GM18517 (cell line): ENCODE data around the gene LYPD4.
"Not testable (repeated sequence)": the region's sequence is repeated elsewhere in the genome, so short reads cannot be mapped to it uniquely, and the experiment has no call there.

Source experiments
- ATAC-seq: cut with Tn5 transposase; IDR thresholded peaks from one replicate; pipeline ENCODE4 v1.9.1; 2021; ENCODE audit warnings: mild to moderate bottlenecking, moderate library complexity; ENCODE audit not compliant: unreplicated experiment

LYPD4 gene

DNA sequence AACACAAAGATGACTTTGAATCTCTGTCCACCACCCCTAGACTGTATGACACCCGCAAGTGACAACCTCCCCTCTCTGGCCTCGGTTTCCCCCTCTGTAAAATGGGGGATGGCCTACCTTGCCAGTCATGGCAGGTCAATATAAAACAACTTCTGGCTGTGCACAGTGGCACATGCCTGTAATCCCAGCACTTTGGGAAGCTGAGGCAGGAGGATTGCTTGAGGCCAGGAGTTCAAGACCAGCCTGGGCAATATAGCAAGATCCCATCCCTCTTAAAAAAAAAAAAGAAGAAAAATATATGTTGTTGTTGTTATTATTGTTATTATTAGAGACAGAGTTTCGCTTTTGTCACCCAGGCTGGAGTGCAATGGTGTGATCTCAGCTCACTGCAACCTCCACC, 31.5 kb upstream of the LYPD4 start:
- not testable (repeated sequence) for ATAC-seq

DNA sequence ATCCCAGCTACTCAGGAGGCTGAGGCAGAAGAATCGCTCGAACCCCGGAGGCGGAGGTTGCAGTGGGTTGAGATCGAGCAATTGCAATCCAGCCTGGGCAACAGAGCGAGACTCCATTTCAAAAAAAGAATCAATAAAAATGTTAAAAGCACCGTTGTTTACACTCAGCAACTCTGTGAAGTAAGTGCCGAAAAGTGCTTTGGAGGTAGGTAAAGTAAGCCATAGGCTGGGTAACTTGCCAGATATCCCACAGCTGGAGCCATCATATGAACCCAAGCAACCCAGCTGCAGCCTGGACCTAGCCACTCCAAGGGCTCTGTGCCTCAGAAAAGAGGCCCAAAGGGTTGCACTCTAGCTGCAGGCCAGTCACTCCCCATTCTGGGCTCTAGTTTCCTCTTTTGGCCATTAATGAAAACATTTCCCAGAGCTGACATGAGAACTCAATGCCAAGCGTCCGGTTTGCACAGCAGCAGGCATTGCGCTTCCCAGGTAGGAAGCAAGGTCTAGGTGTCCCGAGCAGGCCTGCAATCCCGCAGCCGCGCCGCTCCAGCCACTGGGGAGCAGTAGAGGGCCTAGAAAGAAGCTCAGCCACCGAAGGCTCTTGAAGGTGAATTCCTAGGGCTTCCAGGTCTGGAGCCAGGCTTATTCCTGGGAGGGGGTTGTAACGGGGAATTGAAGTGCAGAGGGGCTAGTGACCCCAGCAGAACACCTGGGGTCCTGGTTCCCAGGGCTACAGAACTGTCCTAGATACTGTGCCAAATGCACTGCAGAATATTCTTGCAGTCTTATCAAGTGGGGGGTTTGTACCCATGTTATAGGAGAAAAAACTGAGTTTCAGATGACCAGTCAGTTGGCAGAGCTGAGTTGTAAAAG, 28.5 kb upstream of the LYPD4 start:
- ATAC-seq: no peak

DNA sequence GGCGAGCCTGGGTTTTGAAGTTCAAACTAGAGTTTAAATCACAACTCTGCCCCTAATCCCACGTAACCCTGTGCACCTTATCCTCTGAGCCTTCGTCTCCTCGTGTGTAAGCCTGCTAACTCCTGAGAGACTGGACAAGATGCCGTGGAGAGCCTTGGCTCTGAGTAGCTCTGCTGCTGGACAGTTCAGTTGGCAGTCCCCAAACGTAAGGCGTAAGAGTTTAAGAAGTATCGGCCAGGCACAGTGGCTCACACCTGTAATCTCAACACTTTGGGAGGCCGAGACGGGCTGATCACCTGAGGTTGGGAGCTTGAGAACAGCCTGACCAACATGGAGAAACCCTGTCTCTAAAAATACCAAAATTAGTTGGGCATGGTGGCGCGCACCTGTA, 27.9 kb upstream of the LYPD4 start:
- no peak for ATAC-seq

DNA sequence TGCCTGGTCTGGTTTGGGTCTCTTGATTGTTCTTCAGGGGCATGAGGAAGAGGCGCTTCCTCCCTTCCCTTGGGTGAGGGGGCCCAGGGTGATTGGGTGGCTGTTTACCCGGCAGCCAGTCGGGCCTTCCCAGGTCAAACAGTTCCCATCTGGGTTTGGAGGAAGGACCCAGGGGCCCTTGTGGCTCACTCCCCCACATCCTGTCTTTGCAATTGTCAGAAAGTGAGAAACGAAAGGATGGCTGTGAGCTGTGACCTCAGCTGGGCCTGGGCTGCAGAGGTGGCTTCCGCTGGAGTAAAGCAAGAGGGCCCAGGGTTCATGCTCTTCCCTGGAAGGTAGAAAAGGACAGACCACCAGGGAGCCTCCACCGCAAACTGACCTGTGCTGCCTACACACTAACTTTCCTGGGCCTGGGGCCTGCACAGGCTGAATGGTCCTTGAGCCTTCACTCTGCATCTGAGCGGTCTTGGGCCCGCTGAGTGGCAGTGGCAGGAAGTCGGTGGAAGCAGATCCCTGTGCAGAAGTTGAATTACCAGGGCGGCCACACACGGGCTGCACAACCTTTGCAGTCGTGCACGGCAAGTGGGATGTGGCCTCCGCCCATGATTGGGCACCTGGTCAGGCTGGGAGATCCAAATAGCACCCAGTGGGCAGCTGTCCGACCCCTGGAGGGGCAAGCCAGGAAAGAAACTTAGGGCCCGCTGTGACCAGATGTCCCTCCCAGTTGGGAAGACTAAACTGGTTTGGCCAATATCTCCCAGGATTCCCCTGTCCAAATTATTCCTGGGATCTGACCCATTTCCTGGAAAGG, 27.3 kb upstream of the LYPD4 start:
- ATAC-seq: peak; percentile 38

DNA sequence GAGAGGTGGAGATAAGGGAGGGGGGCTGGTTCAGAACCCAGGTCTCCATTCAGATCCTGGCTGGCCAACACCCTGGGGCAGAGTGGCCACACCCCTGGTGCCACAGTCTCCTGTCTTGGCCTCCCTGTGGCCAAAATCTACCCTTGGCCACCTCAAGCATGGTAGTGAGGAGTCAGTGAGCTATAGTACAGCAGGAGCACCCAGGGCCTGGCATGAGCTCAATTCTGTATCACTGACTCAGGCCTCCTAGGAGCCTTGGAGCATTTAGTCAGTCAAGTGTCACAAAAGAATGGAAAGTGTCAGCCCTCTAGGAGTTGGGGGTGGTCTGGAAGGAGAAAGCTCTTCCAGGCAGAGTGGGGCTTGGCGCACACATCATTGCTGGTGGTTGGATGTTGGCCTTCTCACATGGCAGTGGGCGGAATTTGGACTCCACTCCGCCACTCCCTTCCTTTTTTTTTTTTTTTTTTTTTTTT, 26.0 kb upstream of the LYPD4 start:
- no peak for ATAC-seq

DNA sequence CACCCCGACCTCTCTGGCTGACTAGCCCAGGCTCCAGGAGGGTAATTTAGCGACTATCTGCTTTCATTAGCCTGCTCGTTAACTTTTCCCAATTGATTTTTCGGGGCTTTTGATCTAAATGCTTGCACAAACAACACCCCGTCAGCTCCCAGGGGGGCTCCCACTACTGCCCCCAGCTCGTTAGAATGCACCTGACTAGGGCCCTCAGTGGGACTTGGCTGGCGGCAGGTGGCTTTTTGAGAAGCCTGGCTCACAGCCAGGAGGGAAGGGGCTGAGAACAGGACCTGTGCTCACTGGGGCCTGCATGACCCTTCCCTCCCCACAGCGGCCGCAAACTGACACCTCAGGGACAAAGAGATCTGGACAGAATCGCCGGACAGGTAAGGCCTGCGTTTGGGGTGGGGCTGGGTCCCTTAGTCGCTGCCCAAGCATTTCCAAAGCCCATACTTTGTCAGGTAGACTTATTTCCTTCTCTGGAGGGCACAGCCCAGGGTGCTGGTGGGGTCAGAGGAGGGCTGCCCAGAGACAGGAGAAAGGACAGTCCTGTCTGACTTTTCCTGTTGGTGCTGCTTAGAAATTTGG, 25.0 kb upstream of the LYPD4 start:
- ATAC-seq: no peak

DNA sequence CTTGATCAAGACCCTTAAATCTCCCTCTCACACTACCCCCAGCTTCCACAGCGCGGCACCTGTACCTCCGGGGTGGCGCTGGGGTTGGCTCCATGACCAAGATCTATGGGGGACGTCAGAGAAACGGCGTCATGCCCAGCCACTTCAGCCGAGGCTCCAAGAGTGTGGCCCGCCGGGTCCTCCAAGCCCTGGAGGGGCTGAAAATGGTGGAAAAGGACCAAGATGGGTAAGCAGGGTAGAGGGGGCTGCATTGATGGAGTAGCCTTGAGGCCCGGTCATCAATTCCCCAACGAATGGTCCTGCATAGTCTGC, 24.5 kb upstream of the LYPD4 start:
- ATAC-seq: no peak

DNA sequence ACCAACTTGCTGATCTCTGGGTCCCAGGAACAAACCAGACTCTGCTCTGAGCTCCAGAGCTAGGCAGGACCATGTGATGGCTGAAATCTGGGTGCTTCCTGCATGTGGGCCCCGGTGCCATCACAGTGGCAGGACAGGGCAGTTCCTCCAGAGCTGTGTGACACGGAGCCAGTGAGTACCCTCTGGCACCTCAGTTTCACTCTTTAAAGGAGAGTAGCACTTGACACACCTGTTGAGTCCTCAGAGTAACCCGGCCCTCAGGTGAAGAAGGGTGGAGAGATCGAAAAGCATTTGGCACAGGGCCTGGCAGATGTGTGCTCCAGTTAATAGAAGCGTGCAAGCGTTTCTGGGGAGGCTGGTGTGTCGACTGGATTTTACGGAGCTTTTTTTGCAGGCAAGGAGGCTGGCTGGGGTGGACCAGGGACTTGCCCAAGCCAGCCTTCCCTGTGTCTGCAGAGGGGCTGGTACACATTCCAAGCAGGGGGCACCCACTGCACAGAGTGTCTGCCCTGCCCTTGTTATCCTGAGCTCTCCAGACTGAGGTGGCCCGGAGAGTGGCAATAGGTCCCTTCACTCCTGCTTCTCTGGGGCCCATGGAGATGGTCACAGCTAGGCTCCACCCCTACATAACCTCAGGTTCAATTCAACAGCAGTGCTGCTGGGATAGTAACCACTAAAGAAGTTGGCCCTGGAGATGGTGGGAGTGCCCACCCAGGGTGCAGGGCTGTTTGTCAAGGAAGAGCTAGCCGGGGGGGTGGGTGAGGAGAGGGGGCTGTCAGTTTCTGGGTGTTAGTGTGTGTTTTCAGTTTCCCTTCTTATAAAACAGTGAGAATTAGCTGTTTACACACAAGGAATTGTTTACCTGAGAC, 23.9 kb upstream of the LYPD4 start:
- no peak for ATAC-seq

DNA sequence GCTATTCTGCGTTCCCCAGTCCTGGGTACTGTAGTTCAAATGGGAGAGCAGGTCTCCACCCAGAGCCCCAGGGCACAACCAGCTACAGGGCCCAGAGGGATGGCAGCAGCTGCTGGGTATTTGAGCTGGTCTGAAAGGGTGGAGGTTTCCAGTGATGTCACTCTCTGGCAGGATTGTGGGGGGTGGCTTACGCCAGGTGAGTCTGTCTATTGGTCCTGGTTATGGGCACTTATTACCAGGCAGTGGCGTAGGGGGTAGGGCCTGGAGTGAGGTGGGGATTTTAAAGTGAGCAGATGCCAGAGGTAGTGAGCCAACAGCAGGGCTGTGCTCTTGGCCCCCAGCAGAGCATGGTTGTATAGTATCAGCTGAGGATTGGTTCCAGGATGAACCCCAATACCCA, 21.8 kb upstream of the LYPD4 start:
- no peak for ATAC-seq

DNA sequence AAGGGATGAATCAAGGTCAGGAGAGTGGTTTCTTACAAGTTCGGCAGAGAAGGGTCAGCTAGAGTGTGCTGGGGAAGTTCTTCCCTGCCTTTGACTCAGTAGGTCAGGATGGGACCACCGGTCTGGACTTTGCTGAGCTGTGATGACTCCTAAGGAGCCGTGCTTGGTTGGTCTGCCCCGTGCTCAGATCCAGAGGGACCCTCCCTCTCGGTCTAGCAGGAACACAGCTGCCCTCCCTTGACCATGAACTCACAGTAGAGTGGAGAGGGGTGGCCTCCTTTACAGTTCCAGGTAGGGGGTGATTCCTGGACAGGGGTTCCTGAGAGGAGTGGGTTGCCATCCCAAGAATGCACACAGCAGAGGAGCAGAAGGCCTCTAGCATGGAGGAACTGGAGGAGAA, 19.9 kb upstream of the LYPD4 start:
- no peak for ATAC-seq

DNA sequence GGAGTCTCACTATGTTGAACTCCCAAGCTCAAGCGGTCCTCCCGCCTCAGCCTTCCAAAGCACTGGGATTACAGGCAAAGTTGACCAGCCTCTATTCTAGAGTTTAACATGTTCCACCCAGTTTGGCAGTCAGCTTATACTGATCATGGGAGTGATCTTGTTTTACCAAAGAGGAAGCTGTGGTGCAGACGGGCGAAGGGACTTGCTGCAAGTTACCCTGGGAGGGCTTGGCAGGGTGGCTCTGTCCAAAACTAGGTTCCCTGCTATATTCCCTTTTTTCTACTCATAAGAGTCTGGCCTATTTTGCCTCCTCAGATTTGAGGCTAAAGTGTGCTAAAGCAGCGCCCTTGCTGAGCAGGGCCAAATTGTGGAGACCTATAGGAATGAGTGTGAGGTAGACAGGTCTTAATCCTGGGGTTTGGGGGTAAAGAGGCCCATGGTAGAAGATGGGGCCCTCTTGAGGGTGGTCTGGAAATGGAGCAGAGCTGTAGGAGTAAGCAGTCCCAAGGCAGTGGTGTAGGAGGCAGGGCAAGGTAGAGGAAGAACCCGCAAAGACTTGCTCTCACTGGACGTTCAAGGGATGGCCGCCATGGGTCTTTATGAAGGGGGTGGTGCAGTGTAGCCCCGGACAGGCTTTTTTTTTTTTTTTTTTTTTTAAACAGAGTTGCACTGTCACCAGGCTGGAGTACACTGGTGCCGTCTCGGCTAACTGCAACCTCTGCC, 18.9 kb upstream of the LYPD4 start:
- no peak for ATAC-seq

DNA sequence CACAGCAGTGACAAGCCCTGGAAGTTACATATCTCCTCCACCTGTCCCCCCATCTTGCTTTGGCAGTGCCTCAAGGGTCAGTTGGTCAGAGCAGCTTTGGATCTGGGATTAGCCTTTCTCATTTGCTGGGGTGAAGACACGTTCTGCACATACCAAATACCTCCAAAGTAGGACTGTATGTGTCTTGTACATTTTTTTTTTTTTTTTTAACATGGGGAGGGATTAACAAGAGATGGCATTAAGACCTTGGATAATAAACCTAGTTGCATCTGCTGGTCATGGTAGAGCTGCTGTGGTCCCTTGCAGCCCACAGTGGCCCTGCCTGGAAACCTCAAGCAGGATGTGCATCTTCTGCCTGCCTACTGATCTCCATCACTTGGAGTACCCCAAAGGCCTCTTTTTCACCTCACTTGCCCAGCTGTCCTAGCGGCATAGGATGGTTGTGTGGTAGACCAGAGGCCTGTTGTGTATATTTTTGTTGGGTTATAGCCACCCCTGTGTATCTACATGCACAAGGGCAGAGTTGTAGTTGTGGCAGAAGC, 18.0 kb upstream of the LYPD4 start:
- ATAC-seq: no peak

DNA sequence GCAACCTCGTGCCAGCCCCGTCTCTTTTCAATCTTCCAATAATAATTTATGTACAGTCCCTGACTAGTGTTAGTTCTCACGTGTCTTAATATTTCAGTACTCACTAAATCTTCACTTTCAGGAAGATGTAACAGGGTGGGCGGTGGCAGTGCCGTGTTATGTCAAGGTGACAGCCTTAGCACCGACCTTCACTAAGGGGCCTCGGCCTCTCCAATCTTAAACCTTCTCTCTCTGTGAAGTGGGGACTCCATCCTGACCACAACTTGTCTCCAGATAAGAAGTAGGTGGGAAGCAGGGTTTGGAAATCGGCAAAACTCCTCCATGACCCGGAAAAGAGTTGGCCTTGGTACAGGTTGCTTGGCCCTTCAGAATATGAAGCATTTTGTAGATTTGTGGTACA, 17.4 kb upstream of the LYPD4 start:
- no peak for ATAC-seq

DNA sequence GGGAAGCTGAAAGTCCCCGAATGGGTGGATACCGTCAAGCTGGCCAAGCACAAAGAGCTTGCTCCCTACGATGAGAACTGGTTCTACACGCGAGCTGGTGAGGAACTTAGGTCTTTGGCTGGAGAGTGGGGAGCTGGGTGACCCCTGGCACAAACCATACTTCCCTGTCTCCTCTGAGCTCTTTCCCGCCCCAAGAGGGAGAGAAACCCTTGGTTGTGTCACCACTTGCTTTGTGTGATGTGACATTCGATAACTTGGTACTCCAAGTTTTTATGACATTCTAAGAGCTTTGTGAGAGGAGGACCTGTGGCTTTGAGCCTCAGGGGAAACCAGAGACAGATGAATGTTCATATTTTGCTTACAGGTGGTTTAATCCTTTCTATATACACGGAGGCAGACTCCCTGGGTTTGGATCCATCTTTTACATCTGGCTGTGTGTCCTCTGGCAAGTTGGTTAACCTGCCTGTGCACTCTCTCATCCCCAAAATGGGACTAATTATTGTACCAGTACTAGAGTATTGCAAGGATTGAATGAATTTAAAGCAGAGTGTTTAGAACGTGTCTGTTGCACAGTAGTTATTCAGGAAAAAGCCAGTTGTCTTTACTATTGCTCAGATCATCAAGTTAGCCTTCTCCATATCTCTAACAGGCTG, 16.8 kb upstream of the LYPD4 start:
- ATAC-seq: no peak

DNA sequence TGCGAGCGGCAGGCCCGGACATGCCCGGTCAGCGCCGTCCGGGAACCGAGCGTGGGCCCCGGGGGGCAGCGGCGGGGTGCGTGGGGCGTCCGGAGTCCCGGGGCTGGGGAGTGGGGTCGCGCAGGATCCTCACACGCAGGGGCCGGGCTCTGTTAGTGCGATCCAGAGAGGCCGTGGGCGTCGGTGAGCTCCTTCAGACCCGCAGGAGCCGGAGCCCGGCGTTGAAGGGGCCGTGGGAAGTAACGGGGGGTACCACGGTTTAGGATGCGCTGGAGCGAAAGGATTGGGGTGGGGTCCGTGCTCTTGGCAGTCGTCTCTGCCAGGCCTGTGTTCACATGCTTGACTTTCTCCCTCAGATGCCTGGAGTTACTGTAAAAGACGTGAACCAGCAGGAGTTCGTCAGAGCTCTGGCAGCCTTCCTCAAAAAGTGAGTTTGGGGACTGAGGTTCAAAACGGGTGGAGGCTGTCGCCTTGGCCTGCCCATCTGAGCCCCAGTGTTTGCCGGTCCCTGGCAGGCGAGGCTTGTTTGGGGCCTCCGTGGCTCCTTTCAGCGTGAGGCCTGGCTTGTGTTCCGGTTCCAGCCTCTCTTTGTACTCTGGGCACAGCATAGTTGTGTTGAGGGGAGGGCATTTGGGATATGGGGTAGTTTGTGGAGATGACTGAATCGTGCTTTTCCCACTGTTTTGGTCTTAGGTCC, 16.1 kb upstream of the LYPD4 start:
- ATAC-seq: no peak

DNA sequence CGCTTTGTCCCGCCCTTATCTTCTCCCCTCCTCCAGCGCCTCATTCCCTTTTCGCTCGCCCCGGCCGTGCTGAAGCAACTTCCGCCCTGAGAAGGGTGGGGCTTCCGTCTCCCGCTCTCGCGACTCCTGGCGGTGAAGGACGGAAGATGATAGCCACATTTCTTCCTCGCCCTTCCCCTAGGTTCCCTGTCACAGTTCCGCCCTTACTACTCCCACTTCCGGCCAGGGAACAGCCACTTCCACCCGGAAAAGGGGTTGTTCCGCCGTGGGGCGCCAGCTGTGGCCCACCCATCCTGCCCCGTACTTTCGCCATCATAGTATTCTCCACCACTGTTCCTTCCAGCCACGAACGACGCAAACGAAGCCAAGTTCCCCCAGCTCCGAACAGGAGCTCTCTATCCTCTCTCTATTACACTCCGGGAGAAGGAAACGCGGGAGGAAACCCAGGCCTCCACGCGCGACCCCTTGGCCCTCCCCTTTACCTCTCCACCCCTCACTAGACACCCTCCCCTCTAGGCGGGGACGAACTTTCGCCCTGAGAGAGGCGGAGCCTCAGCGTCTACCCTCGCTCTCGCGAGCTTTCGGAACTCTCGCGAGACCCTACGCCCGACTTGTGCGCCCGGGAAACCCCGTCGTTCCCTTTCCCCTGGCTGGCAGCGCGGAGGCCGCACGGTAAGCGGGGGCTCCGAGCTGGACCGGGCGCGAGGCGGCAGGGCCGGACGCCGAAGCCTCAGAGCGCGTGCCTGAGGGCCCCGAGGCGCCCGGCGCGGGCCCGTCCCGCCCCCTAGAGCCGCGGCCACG, 15.3 kb upstream of the LYPD4 start, which contains the start of gene RPS19:
RPS19 (plus strand) TSS at position 638 of the 801 bp plus-strand sequence. CDS start 520 bp downstream, outside the sequence.
- ATAC-seq: peak; percentile 74

DNA sequence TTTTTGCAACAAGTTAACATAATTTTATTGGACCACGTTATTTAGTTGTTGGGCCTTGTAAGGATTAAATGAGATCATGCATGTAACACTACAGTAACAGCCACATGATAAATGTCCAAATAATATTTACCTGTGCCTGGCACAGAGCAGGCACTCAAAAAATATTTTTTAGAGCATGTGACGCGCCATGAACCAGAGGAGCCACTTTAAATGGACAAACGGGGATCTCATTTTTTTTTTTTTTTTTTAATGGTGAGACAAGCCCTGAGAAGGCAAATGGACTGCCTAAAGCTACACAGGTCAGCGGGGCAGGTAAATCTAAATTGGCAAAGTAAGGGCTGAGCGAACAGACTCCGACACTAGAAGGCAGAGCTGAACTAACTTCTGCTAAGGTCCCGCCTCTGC, 14.7 kb upstream of the LYPD4 start:
- ATAC-seq: no peak

DNA sequence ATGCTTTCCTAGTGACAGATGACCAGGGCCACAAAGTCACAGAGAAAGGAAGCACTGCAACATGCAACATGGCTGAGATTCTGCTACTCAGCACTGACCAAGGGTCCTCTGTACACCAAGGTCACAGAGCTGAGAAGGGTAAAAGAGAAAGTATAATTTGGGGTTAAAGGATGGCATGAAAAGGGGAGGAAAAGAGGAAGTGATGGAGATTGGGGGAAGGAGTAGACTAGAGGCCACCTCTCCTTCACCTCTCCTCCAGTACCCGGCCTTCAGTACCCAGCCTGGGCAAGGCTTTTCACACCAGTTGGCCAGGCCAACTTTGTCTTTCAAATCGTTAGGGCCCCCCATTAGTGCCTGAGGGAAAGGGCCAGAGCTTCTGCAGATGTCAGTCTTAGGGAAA, 9.3 kb upstream of the LYPD4 start:
- ATAC-seq: no peak
